ENCODE measurements around the gene BCL11B. TPM values are rescaled to one million over a fixed set of nuclear protein-coding genes. Genes with fewer than 3 reads are reported as not detected.
A peak's percentile ranks its signal among the peaks of the same experiment; 100 is the strongest.

Gene BCL11B
- total and polyA plus RNA-seq, 2 of the 8 experiments (the other 6 are each of a cell fraction or from before 2014, with no cell fraction given), result 0.63 to 5.9 TPM

GRCh38 chr14:99257673-99258221, 14.2 kb downstream of the BCL11B start:
- peak overlapping the region; percentile 97 for H2AK5ac ChIP-seq (ENCODE audit: low read depth, low read length)
- H2BK20ac ChIP-seq (ENCODE audit: low read length), result peak overlapping the region; percentile 90; the same call in 1 of the 2 replicates
- no peak overlapping the region for H4K8ac ChIP-seq (ENCODE audit: extremely low read depth, insufficient read depth, low read length)
- no peak overlapping the region for H3K14ac ChIP-seq (ENCODE audit: insufficient read length)
- no peaks in the 10 kb centered on the region for H3K27me3 ChIP-seq (replicated peaks in 1 of 4; ENCODE audit: control insufficient read depth in 3 of 4, extremely low read depth in 1 of 4, insufficient read depth in 3 of 4, low read length in 3 of 4)
- no peak overlapping the region for H3K4me3 ChIP-seq (ENCODE audit: extremely low read depth in 1 of 4, insufficient read depth in 2 of 4, low read depth in 3 of 4, low read length in 4 of 4)
- no peak overlapping the region for H2BK120ac ChIP-seq (replicated peaks; ENCODE audit: low read depth, low read length)
- H3K9me3 ChIP-seq (ENCODE audit: insufficient read depth in 2 of 2, low read depth in 1 of 2, low read length in 1 of 2), result no peaks in the 10 kb centered on the region
- DNase-seq (ENCODE audit: low read depth in 1 of 2, low spot score in 2 of 2), result no peak
- no peak overlapping the region for H3K56ac ChIP-seq (replicated peaks; ENCODE audit: insufficient read length, low read depth, low read length)
- no peaks in the 10 kb centered on the region for H3K36me3 ChIP-seq (ENCODE audit: control insufficient read depth in 2 of 4, insufficient read depth in 4 of 4, low read length in 3 of 4)
- H4K5ac ChIP-seq (ENCODE audit: insufficient read length, low read depth, low read length), result no peak overlapping the region
- peaks cover 0 to 58% of the 10 kb centered on the region in 2 experiments; a peak in 2 of 4 replicates for H3K79me2 ChIP-seq (ENCODE audit: control insufficient read depth in 1 of 2, insufficient read depth in 2 of 2, low read length in 2 of 2)
- 84% methylated on average over 14 of the region's 16 CpGs; no CpG with 5 or more reads in 1 of the 2 experiments for WGBS, 2 experiments (ENCODE audit: extremely low coverage in 1 of 2, insufficient coverage in 1 of 2, insufficient read length in 1 of 2, insufficient replicate concordance in 2 of 2, low coverage in 1 of 2, low lambda C conversion rate in 2 of 2, missing lambda C conversion rate in 1 of 2)
- FAIRE-seq, result no peak
- H4K91ac ChIP-seq (replicated peaks; ENCODE audit: insufficient read length, low read length), result peak overlapping the region; percentile 46
- ChIA-PET POLR2A (ENCODE audit: partially characterized antibody) (interaction anchor here (1.7 kb wide), 1 partner anchor 12 kb away, joined by 7 read pairs; no protein-coding TSS in a partner anchor), CTCF (ENCODE audit: partially characterized antibody) (interaction anchor here (1.5 kb wide), 1 partner anchor 9 kb away, joined by 3 read pairs; no protein-coding TSS in a partner anchor)
- no peak overlapping the region for H2AFZ ChIP-seq (ENCODE audit: low read length)
- peak overlapping the region; percentile 31; the same call in 1 of the 2 replicates for H2BK5ac ChIP-seq (ENCODE audit: low read depth, low read length)
- H3K4ac ChIP-seq (replicated peaks; ENCODE audit: insufficient read length, low read depth, low read length), result peak overlapping the region; percentile 71
- peaks cover 23 to 47% (median 31%) of the 10 kb centered on the region in 4 experiments for H3K4me1 ChIP-seq (replicated peaks in 1 of 4; ENCODE audit: control insufficient read depth in 3 of 4, insufficient read depth in 4 of 4, low read length in 3 of 4)
- H3K79me1 ChIP-seq (ENCODE audit: low read depth, low read length), result peaks cover 18% of the 10 kb centered on the region
- no peaks in the 10 kb centered on the region for H3K23me2 ChIP-seq (ENCODE audit: low read depth, low read length)
- peak overlapping the region; percentile 94; the same call in 1 of the 2 replicates for H2BK12ac ChIP-seq (ENCODE audit: low read depth, low read length)
- H3K18ac ChIP-seq (ENCODE audit: extremely low read depth, low read length), result peak overlapping the region; percentile 64
- H2BK15ac ChIP-seq (ENCODE audit: low read length), result peak overlapping the region; percentile 97; the same call in 1 of the 2 replicates
- no peak overlapping the region for H3K23ac ChIP-seq (ENCODE audit: insufficient read length)
- H3K9ac ChIP-seq (replicated peaks in 1 of 4; ENCODE audit: extremely low read depth in 1 of 4, low read depth in 3 of 4, low read length in 3 of 4), result no peak overlapping the region
- no peaks in the 10 kb centered on the region for H4K20me1 ChIP-seq (replicated peaks in 1 of 2; ENCODE audit: control insufficient read depth in 1 of 2, insufficient read depth in 2 of 2, low read length in 2 of 2)
- H3K27ac ChIP-seq (ENCODE audit: low read depth, low read length), result no peak overlapping the region
- H3K4me2 ChIP-seq (ENCODE audit: insufficient read depth in 1 of 2, low read depth in 2 of 2, low read length in 2 of 2), result peak overlapping the region; percentile 44 to 49
- TF ChIP-seq TAF7 (optimal IDR thresholded peaks at IDR 0.05; ENCODE audit: borderline replicate concordance, low read depth, low read length) (no peak), BCL11A (IDR thresholded peaks at IDR 0.05; ENCODE audit: low read depth in 2 of 2, low read length in 2 of 2) (no peak), RBBP5 (IDR thresholded peaks at IDR 0.05; ENCODE audit: borderline replicate concordance, low read depth, low read length) (no peak), EZH2 (IDR thresholded peaks at IDR 0.05; ENCODE audit: low read depth, low read length, severe bottlenecking) (no peak), GABPA (IDR thresholded peaks at IDR 0.05; ENCODE audit: borderline replicate concordance, insufficient read depth, low read length) (no peak), KDM5A (IDR thresholded peaks at IDR 0.05; ENCODE audit: low read length) (no peak), CHD1 (IDR thresholded peaks at IDR 0.05; ENCODE audit: low read depth, low read length) (no peak), SP1 (IDR thresholded peaks at IDR 0.05; ENCODE audit: low read depth, low read length) (no peak), POLR2AphosphoS5 (IDR thresholded peaks at IDR 0.05; ENCODE audit: low read depth, low read length) (no peak)
- TF ChIP-seq, protein P1, sequence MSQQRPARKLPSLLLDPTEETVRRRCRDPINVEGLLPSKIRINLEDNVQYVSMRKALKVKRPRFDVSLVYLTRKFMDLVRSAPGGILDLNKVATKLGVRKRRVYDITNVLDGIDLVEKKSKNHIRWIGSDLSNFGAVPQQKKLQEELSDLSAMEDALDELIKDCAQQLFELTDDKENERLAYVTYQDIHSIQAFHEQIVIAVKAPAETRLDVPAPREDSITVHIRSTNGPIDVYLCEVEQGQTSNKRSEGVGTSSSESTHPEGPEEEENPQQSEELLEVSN (IDR thresholded peaks at IDR 0.05), result no peak

All from H1 (cell line).